KMS-11 (cell line): ENCODE results near the gene PARVA.

Source experiments
- H2AFZ ChIP-seq: fragments of 200-600 bp; sonication (generic); 2 replicates; pipeline ENCODE4 v1.6.1; 2016; ENCODE audit warnings: antibody characterized with exemption, mixed run types, low read depth
- H3K27ac ChIP-seq: fragments of 200-600 bp; sonication (generic); 2 replicates; pipeline ENCODE4 v1.6.1; 2016; ENCODE audit warnings: mild to moderate bottlenecking, mixed run types
- H3K27me3 ChIP-seq: fragments of 200-600 bp; sonication (generic); 2 replicates; pipeline ENCODE4 v1.6.1; 2017; ENCODE audit warnings: mild to moderate bottlenecking, low read depth, mixed run types, moderate library complexity; ENCODE audit not compliant: insufficient read depth
- H3K36me3 ChIP-seq: fragments of 200-600 bp; sonication (generic); 2 replicates; pipeline ENCODE4 v1.6.1; 2017; ENCODE audit warnings: mild to moderate bottlenecking, mixed run types; ENCODE audit not compliant: insufficient read depth
- H3K4me1 ChIP-seq: fragments of 200-600 bp; sonication (generic); 2 replicates; pipeline ENCODE4 v1.6.1; 2016; ENCODE audit warnings: mild to moderate bottlenecking, low read depth, mixed run types; ENCODE audit not compliant: poor library complexity, severe bottlenecking
- H3K4me2 ChIP-seq: fragments of 200-600 bp; sonication (generic); 2 replicates; pipeline ENCODE4 v1.7.0; 2016; ENCODE audit warnings: mild to moderate bottlenecking, mixed run types
- H3K4me3 ChIP-seq: fragments of 200-600 bp; sonication (generic); IDR thresholded peaks from 2 replicates; pipeline ENCODE4 v1.6.1; 2017; ENCODE audit warnings: low read depth, low read length, mixed read lengths; ENCODE audit not compliant: insufficient read depth
- H3K79me2 ChIP-seq: fragments of 200-600 bp; sonication (generic); 2 replicates; pipeline ENCODE4 v1.6.1; 2016; ENCODE audit warnings: low read depth, mixed run types; ENCODE audit not compliant: insufficient read depth
- H3K9ac ChIP-seq: fragments of 200-600 bp; sonication (generic); 2 replicates; pipeline ENCODE4 v1.6.1; 2016; ENCODE audit warnings: mild to moderate bottlenecking, mixed run types
- H4K20me1 ChIP-seq: fragments of 200-600 bp; sonication (generic); 2 replicates; pipeline ENCODE4 v1.6.1; 2016; ENCODE audit warnings: mild to moderate bottlenecking, mixed run types; ENCODE audit not compliant: insufficient read depth
- CTCF ChIP-seq: fragments of 200-600 bp; sonication (generic); conservative IDR thresholded peaks from 2 replicates; pipeline ENCODE4 v1.6.1; 2017; ENCODE audit warnings: low read depth, mild to moderate bottlenecking, antibody characterized with exemption, low read length, moderate library complexity, mixed read lengths

PARVA gene

GRCh38 chr11:12509371-12509770 is 132.0 kb downstream of the PARVA start:
- Histone ChIP-seq H3K36me3 (no peaks in the 10 kb centered on the region), H3K4me1 (no peaks in the 10 kb centered on the region), H3K27me3 (no peaks in the 10 kb centered on the region), H3K4me3 (no peak overlapping the region), H3K79me2 (no peaks in the 10 kb centered on the region), H3K9ac (no peak overlapping the region), H3K4me2 (no peak overlapping the region), H2AFZ (no peak overlapping the region), H4K20me1 (no peaks in the 10 kb centered on the region), H3K27ac (no peak overlapping the region)
- TF ChIP-seq CTCF, result no peak

DNA sequence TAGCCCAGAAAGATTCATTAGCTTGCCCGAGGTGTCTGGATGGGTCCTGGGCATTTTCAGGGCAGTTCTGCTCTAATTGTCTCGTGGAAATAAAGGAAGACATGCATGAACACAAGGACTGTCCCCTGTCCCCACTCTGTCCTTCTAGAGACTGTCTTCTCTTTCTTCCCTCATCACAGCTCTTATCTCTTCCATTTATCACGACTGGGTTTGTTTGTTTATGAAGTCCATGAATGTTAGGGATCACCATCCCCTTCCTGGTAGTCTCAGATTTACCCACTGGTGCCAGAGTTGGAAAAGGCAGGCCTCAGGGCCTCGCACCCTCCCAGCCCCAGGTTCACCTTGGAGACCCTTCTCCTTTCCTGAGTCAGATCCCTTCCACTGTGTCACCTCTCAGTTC is 134.8 kb downstream of the PARVA start:
- H3K27me3 ChIP-seq, result no peaks in the 10 kb centered on the region
- H3K4me2 ChIP-seq, result no peak overlapping the region
- H3K9ac ChIP-seq, result no peak overlapping the region
- no peaks in the 10 kb centered on the region for H3K36me3 ChIP-seq
- no peak for TF ChIP-seq CTCF
- no peaks in the 10 kb centered on the region for H4K20me1 ChIP-seq
- H3K4me3 ChIP-seq, result no peak overlapping the region
- no peaks in the 10 kb centered on the region for H3K4me1 ChIP-seq
- no peaks in the 10 kb centered on the region for H3K79me2 ChIP-seq
- no peak overlapping the region for H3K27ac ChIP-seq
- no peak overlapping the region for H2AFZ ChIP-seq

- H4K20me1 ChIP-seq, result no peaks in the 10 kb centered on the region
- no peaks in the 10 kb centered on the region for H3K4me1 ChIP-seq
- H3K79me2 ChIP-seq, result no peaks in the 10 kb centered on the region
- H2AFZ ChIP-seq, result no peak overlapping the region
- TF ChIP-seq CTCF, result no peak
- no peak overlapping the region for H3K27ac ChIP-seq
- no peaks in the 10 kb centered on the region for H3K27me3 ChIP-seq
- no peak overlapping the region for H3K4me3 ChIP-seq
- no peaks in the 10 kb centered on the region for H3K36me3 ChIP-seq
- H3K9ac ChIP-seq, result no peak overlapping the region
- H3K4me2 ChIP-seq, result no peak overlapping the region
These were observed 135.5 kb downstream of the PARVA start for GRCh38 chr11:12512826-12513395.

DNA sequence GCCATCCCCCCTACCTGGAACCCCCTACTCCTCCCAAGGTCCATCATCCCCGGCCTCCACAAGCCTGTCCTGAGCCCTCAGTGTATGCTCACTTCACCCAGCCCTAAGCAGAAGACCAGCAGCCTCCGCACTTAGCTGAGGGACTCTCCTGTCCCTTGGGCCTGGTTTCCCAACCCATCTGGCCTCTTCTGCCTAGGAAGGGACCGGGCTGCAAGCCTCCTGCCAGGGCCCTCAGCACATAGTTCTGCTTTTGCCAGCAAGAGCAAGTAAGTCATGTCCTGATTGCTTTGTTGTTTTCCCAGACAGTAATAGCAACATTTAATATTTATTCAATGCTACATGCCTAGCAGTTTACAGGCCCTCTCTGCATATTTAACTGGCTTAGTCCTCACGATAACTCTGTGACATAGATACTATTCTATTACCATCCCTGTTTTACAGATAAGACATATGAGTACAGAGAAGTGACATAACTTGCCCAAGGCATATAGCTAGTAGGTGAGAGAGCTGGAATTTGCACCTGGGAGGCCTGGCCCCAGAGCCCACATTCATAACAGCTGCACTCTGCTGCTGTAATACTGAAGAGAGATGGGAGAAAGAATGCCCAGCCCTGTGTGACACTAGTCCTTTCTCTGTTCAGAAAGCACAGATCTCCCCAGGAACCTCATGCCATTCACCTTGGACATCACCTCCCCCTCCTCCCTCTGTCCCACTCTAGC is 139.2 kb downstream of the PARVA start:
- Histone ChIP-seq H3K27ac (no peak overlapping the region), H3K4me1 (no peaks in the 10 kb centered on the region), H2AFZ (no peak overlapping the region), H4K20me1 (no peaks in the 10 kb centered on the region), H3K36me3 (no peaks in the 10 kb centered on the region), H3K4me2 (no peak overlapping the region), H3K9ac (no peak overlapping the region), H3K79me2 (no peaks in the 10 kb centered on the region), H3K27me3 (no peaks in the 10 kb centered on the region), H3K4me3 (no peak overlapping the region)
- no peak for TF ChIP-seq CTCF
